Stimulated activated CD4-positive, alpha-beta T cell treated with anti-CD3 and anti-CD28 coated beads, Interleukin-12 subunit alpha, Interleukin-12 subunit beta, amount 100 ng/mL, for 24 hours (primary cell): ENCODE results near the gene ENTPD1.
"Not testable (repeated sequence)": the region's sequence is repeated elsewhere in the genome, so short reads cannot be mapped to it uniquely, and the experiment has no call there.

Experiments used
- DNase-seq, 2 experiments: peaks; one replicate each; pipeline ENCODE4 v3.0.0-alpha.2; 2020; ENCODE audit warnings: low read depth in 2 of 2

ENTPD1 gene

DNA sequence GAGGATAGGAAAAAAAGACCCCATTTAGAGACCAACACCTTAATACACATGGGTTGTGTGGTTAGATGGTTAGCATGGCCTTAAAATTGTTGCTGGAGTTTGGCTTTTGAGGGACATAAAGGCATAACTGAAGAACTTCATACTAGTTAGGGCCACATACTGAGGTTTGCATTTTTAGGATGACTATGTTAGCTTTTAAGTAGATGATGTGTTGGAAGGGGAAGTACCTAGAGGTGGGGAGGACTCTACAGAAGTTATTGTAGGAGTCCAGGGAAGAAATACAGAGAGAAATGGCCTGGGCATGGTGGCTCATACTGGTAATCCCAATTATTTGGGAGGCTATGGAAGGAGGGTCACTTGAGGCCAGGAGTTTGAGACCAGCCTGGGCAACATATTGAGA, 40.5 kb downstream of the ENTPD1 start:
- no peak for DNase-seq

DNA sequence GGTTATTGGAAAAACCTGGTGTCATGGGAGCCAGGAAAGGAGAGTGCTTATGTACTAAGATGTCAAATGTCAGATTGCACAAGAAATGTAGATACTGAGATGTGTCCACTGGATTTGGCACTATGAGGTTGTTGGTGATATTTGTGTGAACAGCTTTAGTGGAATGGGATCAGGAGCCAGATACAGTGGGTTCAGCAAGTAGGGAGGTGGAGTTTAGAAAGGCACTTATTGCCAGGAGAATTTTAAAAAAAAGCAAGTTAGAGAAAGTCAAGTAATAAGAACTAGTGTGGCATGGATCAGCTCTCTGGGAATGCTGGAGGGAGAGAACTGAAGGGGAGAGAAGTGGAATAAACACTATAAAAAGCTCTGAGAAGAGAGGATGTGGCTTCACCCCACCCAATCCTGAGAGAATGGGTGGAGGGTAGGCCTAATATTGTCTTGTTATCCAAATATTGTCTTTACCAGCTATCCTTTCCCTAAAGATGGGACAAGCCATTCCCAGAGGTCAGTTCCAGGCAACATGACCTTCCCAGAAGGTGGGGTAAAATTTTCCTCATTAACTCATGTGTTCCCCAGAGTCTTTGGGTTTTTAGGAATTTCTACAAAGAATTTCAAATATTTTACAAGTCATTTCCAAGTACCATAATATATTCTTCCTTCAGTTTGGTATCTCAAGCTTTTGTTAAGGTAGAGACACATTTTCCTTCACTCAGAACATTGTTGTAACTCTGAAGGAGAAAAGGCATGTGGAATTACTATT, 42.3 kb downstream of the ENTPD1 start:
- no peak for DNase-seq

DNA sequence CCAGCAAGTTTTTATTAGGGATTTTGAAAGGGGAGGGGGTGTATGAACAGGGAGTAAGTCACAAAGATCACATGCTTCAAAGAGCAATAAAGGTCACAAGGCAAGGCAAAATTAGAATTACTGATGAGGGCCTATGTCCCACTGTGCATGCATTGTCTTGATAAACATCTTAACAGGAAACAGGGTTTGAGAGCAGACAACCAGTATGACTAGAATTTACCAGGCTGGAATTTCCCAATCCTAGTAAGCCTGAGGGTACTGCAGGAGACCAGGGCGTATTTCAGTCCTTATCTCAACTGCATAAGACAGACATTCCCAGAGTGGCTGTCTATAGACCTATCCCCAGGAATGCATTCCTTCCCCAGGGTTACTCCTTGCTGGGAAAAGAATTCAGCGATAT, 44.3 kb downstream of the ENTPD1 start:
- not testable (repeated sequence) for DNase-seq

DNA sequence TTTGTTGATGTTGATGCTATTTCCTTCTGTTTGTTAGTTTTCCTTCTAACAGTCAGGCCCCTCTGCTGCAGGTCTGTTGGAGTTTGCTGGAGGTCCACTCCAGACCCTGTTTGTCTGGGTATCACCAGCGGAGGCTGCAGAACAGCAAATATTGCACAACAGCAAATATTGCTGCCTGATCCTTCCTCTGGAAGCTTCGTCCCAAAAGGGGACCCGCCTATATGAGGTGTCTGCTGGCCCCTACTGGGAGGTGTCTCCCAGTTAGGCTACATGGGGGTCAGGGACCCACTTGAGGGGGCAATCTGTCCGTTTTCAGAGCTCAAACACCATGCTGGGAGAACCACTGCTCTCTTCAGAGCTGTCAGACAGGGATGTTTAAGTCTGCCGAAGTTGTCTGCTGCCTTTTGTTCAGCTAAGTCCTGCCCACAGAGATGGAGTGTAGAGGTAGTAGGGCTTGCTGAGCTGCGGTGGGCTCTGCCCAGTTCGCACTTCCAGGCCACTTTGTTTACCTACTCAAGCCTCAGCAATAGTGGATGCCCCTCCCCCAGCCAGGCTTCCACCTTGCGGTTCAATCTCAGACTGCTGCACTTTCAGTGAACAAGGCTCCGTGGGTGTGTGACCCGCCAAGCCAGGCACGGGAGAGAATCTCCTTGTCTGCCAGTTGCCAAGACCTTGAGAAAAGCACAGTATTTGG, 50.9 kb downstream of the ENTPD1 start:
- not testable (repeated sequence) for DNase-seq

DNA sequence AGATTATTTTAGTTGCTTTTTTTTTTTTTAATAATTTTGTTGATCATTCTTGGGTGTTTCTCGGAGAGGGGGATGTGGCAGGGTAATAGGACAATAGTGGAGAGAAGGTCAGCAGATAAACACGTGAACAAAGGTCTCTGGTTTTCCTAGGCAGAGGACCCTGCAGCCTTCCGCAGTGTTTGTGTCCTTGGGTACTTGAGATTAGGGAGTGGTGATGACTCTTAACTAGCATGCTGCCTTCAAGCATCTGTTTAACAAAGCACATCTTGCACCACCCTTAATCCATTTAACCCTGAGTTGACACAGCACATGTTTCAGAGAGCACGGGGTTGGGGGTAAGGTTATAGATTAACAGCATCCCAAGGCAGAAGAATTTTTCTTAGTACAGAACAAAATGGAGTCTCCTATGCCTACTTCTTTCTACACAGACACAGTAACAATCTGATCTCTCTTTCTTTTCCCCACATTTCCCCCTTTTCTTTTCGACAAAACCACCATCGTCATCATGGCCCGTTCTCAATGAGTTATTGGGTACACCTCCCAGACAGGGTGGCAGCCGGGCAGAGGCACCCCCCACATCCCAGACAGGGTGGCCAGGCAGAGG, 52.8 kb downstream of the ENTPD1 start:
- DNase-seq: not testable (repeated sequence)

DNA sequence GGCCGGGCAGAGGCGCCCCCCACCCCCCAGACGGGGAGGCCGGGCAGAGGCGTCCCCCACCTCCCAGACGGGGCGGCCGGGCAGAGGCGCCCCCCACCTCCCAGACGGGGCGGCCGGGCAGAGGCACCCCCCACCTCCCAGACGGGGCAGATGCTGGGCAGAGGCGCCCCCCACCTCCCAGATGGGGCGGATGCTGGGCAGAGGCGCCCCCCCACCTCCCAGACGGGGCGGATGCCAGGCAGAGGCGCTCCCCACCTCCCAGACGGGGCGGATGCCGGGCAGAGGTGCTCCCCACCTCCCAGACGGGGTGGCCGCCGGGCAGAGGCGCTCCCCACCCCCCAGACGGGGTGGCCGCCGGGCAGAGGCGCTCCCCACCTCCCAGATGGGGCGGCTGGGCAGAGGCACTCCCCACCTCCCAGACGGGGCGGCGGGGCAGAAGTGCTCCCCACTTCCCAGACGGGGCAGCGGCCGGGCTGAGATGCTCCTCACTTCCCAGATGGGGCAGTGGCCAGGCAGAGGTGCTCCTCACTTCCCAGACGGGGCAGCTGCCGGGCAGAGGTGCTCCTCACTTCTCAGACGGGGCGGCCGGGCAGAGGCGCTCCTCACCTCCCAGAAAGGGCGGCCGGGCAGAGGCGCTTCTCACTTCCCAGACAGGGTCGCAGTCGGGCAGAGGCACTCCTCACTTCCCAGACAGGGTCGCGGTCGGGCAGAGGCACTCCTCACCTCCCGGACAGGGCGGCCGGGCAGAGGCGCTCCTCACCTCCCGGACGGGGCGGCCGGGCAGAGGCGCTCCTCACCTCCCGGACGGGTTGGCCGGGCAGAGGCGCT, 53.6 kb downstream of the ENTPD1 start:
- DNase-seq: no peak

DNA sequence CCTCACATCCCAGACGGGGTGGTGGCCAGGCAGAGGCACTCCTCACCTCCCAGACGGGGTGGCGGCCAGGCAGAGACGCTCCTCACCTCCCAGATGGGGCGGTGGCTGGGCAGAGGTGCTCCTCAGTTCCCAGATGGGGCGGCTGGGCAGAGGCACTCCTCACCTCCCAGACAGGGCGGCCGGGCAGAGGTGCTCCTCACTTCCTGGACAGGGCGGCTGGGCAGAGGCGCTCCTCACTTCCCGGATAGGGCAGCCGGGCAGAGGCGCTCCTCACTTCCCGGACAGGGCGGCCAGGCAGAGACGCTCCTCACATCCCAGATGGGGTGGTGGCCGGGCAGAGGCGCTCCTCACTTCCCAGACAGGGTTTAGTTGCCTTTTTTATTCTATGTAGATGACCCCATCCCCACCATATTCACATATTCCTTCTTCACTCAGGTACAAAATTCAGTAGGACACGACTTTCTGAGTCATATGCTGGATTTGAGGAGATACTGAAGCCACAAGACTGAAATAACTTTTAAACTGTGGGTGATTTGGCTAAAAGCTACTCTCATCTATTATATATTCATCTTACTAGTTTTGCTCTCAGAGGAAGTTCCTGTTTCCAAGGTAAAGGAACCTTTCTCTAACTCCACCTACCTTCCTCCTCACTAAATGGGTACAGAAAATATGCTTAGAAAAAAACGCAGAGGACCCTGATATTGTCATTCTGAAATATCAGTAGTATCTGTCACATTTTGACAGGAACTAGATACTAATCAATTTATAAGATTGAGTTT, 54.4 kb downstream of the ENTPD1 start:
- DNase-seq: no peak

DNA sequence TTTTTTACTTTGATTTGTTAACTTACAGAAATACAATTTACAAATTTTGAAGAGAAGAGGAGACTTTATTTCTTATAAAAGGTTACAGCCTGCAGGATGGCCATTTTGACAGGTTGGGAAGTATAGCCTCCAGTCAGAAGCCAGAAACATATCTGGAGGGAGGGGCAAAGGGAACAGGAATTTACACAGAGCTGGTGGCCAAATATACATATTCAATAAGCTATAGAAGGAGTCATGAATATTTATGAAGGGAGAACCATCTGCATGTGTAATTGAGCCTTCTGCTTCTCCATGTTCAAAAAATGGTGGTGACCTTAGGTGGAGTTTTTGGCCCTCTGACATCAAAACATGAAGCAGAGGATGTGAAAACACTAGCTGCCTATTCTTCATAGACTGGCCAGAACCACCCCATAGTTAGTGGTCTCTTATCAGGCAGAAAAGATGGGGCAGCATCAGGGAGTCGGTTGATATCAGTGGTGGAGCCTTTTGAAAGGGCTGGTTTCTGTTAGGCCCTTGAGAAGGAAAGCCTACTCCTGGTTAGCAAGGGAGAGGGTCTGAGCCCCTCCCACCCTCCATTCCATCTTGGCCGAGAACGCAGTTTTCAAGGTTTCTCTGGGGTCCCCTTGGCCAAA, 57.2 kb downstream of the ENTPD1 start:
- DNase-seq: no peak

DNA sequence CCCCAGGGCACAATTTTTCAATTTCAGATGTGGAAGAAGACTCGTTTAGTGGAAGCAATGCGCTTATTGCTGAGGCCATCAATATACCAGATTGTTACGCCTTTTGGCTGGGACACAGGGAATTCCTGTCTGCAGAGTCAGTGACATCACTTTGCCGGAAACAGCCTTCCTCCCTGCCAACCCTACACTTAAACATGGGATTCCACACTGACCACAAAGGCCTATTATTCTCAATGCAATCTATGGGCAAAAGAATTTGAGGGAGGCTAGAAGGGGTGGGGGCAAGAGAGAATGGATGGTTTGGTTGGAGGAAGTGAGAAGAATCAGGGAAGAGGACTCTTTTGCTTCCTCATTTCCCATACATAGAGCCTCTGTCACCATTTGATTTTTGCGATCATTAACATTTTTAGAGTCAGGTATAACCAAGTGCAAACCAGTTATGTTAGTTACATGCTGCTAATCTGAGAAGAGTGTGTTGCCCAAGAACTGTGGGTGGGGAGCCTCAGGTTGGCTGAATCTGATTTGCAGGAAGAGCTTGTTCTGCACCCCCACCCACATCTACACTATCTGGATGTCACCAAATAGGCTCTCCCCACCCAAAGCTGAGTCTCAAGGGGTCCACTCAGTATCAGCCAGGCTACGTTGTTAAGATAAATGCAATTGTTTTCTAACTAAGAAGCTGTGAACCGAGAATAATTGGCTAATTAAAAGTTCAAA, 58.2 kb downstream of the ENTPD1 start:
- no peak for DNase-seq

DNA sequence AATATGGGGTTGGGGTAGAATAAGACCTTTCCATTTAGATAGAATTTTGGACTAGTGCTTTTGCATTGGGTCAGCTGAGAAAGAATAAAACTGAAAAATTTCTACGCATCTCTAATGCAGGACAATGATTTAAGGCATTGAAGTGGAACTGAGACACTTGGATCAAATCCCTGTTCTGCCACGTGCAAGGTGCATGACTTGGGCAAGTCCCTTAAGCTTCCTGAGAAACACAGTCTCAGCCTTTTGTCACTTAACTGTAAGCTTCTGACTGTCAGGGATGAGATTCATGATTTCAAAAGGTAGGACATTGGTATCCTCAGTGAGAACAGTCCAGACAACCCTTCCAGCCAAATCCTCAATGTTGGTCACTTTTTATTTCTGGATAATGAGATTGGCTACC, 59.2 kb downstream of the ENTPD1 start:
- DNase-seq: no peak

DNA sequence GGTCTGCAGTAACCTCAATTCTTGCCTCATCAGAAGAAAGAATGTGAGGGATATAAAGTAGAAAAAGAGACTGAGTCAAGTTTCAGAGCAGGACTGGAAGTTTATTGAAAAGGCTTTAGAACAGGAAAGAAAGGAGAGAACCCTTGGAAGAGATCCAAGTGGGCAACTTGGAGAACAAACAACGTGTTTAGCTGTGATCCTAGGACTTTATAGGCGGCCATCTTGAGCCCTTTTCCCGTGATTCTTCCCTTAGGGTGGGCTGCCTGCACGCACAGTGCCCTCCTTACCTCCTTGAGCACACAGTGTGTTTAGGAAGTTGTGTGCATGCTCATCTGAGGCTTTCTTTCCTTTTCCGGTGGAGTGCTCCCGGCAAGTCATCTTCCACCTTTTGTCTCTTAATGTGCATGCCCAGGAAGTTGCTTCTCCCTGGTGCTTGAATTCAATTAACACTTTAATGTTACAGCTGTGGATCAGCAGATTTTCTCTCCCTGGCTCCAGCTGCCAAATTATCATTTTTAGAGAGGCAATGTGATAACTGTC, 59.8 kb downstream of the ENTPD1 start:
- no peak for DNase-seq

DNA sequence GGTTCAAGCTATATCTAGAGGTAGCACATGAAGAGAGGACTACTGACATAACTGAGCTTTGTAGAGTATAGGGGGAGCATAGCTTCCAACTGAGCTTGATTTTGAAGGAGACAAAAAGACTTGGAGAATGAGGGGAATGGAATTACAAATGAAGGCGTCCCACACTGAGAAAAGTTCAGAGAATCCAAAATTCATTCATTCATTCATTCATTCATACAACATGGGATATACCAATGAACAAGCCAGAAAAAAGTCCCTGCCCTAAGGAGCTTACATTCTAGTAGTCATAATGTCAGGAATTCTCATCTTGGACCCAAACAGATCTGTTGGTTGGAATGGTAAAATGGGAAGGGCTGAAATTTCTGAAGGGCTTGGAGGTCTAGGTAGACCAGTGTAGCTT, 62.0 kb downstream of the ENTPD1 start:
- no peak for DNase-seq

DNA sequence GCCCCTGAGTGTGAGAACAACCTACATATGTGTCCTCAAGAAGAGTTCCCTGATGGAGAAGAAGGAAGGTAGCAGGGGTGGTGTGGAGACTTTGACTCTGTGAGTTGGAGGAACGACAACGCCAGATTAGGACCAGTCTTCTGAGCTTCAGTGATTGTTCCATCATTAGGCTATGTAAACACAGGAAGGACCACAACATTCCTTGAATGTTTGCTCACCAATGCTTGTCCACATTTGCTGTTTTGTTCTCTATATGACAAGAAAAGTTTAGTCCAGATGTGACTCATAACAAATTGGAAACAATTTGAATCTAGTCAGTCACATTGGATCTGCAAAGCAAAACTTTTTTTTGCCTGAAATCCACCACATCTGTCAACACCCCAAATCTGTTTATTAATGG, 62.7 kb downstream of the ENTPD1 start:
- DNase-seq: no peak

DNA sequence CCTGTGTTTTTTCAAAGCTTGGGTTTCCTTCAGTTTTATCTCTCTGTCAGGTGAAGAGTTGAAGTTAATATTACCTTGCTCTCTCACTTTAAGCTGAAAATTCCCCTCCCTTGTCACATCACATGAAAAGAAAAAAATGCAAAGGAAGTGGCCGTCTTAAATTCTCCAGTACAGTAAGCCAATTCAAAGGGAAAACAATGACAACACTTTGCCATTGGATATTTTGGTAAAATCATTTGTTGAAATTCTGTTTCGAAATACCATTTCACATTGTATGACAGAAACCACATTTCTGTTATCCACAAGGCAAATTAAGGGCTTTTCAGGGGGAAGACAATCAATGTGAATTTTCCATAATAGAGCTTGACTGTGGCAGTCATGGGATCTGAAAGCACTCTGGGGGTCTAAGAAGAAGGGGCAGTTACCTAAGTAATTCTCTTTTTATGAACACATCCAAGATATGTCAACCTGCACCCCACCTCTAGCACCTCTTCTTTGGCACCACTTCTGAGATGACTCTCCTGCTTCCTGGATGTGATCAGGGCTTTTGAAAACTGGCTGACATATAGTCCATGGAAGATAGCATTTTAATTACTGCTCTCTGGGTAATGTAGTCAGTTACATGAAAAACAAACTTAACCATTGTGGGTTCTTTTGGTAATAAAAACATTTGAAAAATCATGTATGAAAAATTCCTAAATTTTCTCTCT, 63.8 kb downstream of the ENTPD1 start:
- DNase-seq: no peak

DNA sequence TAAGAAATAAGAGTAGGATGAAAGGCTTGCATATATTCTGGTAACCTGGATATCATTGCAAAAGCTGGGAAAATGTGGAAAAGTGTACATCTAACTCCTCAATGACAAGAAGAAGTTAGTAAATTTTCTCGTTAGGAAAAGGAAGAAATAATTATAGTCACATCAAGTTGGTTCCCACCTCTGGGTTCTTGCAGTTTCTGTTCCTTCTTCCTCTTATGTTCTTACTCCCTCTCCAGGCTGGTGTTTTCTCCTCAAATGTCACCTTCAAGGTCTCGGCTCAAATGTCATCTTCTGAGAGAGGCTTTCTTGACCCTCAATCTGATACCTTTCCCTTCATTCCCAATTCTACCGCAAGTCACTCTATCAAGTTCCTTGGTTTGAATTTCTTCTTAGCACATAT, 64.4 kb downstream of the ENTPD1 start:
- no peak for DNase-seq

DNA sequence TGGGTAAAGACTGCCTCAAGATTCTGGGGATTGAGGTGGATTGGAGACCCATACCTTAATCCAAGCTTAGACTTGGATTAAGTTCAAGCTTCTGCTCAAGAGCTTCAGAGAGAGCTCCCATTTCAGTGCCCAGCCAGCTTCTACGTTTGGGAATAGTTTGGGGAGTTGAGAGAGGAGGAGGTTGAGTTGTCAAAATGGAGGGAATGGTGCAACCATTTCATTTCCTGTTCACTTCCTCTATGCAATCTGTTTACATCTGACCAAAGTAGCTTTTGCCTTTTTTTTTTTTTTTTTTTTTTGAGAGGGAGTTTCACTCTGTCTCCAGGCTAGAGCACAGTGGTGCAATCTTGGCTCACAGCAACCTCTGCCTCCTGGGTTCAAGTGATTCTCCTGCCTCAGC, 65.8 kb downstream of the ENTPD1 start:
- no peak for DNase-seq

DNA sequence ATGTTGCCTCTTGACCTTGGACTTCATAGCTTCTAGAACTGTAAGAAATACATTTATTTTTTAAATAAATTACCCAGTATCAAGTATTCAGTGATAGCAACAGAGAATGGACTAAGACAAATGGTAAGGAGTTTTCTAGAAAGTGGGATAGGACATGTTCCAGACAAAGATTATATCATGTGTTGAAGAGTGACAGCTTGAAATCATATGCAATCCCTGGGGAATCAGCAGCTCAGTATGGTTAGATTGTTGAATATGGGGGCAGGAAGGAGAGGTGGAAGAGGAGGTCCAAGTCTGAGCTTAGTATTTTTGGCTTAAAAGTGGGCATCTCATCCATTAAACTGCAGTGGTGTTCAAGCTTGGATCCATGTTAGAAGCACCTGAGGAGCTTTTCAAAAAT, 74.1 kb downstream of the ENTPD1 start:
- DNase-seq: no peak

DNA sequence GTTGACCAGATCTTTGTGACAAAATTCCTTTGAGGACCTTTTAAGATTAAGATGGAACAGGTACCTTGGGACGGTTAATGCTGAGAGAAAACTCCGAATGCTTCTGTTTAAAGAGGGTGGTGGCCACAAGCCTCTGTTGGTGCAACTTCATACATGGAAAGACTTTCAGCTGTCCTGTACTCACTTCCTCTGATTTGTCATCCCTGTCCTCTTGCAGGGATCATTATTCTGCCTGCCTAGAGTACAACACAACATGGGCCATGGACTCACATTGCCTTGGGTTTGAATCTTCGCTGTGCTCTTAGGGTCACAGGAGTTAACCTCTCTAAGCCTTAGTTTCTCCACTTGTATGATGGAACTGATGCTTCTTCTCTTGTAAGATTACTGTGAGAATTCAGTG, 75.1 kb downstream of the ENTPD1 start:
- DNase-seq: no peak

DNA sequence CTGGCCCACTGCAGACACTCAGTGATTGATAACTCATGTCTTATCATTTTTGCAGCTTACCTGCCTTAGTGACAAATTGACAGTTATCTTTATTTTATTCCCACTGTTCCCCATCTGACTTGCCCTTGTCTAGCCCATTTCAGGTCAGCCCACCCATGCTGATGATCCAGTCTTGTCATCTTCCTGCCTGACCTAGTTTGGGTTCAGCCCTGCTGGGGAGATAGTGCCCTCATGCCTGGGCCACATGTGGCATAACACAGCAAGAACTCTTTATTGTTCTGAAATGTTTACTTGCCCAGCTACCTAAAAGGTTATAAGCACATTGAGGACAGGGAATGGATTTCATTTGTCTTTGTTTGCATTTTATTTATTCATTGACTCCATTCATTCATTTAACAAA, 75.6 kb downstream of the ENTPD1 start:
- no peak for DNase-seq
